Activated T-cell treated with anti-CD3 and anti-CD28 coated beads for 4 hours (primary cell): ENCODE results near the gene DYRK1A.
"Not testable (repeated sequence)": the region's sequence is repeated elsewhere in the genome, so short reads cannot be mapped to it uniquely, and the experiment has no call there.

Experiments
- DNase-seq: peaks from one replicate; pipeline ENCODE4 v3.0.0-alpha.2; 2020

DYRK1A gene

DNA sequence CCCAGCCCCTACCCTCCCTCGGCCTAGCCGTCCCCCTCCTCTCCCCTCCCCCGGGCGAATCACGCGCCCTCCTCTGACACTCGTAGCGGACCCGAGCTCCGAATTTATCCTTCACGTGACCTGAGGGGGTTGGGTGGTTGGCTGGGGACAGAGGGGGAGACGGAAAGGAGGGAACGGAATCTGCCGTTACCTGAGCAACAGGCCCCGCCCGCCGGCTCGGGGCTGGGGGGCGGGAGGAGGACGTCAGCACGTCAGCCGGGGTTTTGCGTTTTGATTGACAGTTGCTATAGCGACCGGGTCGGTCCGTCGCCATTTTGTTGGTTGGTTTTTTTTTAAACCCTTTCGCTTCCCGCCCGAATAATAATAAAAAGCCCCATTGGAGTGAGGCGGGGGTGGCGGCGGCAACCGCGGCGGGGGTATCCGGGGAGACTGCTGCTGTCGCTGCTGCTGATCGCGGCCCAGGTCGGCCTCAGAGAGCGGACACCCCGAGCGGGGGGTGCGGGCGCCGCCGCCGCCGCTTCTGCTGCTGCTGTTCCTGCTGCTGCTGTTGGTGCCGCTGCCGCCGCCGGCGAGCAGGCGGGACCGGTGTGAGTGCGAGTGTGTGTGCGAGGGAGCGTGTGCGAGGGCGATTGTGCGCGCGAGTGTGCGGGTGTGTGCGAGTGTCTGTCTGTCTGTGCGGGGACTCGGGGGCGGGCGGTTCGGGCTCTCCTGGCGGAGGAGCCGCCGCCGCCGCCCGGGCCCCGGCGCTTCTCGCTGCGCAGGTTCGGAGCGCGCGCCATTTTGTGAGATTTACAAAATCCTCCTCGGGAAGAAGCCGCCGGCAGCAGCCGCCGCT is at the start of gene DYRK1A:
Gene DYRK1A, plus strand, starts transcription at position 292 of the 835 bp plus-strand sequence. CDS start 53,602 bp downstream, outside the sequence.
- DNase-seq = peak; percentile 98

DNA sequence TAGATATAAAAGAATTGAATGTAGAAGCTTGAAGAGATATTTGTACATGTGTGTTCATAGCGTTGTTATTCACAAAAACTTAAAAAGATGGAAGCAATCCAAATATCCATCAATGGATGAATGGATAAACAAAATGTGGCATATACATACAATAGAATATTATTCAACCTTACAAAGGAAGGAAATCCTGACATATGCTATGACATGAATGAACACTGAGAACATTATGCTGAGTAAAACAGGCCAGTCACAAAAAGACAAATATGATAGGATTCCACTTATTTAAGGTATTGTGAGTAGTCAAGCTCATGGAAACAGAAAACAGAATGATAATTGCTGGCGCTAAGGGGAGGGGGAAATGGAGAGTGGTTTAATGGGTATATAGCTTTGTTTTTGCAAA is 47.0 kb upstream of the DYRK1A start:
- DNase-seq = no peak

DNA sequence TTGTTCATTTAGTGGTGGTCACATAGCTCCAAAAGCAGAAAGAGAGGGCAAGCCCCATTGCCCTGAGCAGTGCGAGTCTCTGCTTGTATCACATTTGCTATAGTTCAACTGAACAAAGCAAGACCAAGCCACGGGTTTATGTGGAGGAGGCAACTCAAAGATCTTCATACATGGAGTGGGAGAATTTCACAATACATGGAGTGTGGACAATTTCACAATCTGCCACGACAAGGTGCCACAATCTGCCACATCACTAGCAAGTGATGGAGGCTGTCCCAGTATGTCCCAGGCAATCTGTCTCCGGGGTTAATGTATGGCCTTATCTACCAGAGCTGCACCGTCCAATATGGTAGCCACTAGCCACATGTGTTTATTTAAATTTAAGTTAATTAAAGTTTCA is 44.5 kb upstream of the DYRK1A start:
- no peak for DNase-seq

DNA sequence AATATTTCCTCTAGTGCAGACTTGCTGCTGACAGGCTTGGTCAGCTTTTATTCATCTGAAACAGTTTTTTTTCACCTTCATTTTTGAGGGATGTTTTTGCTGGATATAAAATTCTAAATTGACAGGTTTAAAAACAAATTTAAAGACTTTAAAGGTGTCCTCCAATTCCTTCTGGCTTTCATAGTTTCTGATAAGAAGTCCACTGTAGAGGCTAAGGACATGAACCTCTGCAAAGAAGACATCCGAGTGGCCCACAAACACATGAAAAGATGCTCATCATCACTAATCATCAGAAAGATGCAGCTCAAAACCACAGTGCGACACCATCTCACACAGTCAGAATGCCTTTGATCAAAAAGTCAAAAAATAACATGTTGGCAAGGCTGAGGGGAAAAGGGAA is 42.0 kb upstream of the DYRK1A start:
- no peak for DNase-seq

DNA sequence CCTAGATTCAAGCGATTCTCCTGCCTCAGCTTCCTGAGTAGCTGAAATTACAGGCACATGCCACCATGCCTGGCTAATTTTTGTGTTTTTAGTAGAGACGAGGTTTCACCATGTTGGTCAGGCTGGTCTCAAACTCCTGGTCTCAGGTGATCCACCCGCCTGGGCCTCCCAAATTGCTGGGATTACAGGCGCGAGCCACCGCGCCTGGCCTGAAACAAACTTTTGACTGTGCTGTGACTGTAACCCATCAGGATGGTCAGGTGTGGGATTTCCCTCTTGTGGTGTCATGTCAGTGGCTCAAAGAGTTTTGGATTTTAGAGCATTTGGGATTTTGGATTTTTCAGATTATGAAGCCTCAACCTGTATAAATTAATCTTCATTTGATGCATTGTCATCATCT is 38.4 kb upstream of the DYRK1A start:
- DNase-seq = not testable (repeated sequence)

DNA sequence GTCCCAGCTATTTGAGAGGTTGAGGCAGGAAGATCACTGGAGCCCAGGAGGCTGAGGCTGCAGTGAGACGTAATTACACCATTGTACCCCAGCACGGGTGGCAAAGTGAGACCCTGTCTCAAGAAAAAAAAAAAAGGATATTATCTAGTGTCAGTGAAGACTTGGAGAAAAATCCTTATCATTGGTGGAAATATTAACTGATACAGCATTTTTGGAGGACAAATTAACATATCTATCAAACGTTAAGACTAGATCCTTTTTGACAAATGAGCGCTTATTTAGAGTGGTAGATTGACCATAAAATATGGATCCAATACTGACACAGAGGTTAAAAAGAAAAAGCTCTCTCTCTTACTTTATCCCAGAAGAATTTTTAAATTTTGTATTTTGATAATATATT is 35.2 kb upstream of the DYRK1A start:
- DNase-seq = no peak

DNA sequence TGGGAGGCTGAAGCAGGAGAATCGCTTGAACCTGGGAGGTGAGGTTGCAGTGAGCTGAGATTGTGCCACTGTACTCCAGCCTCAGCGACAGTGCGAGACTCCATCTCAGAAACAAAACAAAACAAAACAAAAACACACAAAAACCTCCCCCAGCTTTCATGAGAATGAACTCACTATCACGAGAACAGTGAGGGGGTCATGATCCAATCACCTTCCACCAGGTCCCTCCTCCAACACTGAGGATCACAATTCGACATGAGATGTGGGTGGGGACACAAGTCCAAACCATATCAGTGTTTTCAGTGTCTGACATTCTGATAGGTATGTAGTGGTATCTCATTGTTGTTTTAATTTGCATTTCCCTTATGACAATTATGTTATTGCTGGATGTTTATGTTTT is 31.5 kb upstream of the DYRK1A start:
- DNase-seq = no peak

DNA sequence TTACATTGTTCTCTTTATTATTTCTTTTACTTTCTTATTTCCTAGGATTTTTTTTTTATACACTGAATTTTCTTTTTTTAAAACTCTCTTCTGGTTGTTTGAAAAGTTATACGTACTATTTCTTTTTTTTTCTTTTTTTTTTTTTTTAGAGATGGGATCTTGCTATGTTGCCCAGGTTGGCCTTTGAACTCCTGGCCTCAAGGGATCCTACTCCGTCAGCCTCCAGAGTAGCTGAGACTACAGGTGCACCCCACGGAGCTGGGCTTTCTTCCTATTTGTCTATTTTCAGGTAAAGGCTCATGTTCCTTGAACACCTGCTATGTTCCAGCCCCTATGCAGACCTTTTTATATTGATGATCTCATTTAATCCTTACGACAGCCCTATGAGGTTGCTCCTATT is 29.4 kb upstream of the DYRK1A start:
- DNase-seq = no peak

DNA sequence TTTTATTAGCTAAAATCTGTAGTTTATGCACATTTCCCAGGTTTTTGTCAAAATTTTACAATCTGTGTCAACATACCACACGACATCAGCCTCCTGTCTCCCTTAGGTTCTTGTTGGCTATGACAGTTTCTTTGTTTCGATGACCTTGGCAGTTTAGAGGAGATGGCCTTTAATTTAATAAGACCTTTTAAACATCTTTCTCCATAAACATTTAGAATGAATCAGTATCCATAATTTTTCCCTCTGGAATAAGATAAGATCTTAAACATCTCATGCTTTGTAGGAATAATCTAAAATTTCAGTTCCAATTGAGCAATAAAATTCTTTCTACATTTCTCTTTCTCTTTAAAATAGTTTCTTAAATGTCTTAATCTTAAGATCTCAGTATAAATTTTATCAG is 28.7 kb upstream of the DYRK1A start:
- DNase-seq = no peak

DNA sequence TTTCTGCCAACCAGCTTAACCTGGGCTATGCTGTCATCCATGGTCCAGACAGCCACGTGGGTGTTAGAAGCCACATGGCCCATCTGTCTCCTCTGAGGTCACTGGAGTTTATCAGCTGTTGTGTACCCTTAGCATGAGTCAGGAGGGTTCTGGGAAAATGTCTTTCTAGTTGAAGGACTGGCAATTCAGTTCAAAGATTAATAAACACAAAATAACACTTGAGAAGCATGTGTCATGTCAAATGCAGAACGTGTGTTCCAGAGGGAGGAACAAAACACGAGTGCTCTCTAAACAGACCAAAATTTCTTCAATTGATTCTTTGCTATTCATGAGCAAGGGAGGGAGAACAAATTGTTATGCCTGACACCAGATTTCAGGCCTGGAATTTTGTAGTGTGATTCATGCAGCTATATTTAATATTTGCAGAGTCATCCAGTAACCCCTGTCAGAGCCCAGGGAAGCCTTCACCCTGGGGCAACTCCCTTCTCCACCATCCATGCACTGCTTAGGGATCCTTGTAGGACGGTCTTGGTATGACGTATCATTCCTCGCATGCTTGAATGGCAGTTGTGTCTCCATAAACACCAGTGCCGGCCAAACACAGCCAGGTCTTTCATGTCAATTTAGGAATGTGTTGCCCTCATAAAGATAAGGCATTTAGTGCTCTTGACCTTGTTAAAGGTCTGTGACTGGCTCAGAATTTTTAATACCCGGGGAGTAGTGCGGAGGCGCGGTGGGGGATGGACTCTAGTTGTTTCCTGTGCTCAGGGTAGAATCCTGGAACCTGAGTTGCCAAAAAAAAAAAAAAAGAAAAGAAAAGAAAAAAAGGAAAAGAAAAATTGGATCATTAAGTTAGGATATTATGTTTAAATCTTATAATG is 27.7 kb upstream of the DYRK1A start:
- DNase-seq = no peak

DNA sequence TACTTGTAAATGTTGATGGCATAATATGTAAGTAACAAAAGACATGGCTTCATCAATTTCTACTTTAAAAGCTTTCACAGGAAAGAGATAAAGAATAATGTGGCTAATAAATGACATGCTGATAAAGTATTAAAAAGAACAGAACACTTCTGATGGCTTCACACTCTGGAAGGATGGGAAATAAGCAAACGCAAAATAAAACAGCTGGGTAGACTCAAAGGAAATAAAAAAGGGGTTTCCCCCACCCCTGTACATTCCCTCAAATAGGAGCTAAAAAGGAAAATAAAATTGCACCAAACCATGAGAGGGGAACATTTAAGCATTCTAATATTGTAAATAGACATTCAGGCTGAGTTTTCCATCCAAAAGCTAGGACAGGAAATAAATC is 27.0 kb upstream of the DYRK1A start:
- DNase-seq = no peak

DNA sequence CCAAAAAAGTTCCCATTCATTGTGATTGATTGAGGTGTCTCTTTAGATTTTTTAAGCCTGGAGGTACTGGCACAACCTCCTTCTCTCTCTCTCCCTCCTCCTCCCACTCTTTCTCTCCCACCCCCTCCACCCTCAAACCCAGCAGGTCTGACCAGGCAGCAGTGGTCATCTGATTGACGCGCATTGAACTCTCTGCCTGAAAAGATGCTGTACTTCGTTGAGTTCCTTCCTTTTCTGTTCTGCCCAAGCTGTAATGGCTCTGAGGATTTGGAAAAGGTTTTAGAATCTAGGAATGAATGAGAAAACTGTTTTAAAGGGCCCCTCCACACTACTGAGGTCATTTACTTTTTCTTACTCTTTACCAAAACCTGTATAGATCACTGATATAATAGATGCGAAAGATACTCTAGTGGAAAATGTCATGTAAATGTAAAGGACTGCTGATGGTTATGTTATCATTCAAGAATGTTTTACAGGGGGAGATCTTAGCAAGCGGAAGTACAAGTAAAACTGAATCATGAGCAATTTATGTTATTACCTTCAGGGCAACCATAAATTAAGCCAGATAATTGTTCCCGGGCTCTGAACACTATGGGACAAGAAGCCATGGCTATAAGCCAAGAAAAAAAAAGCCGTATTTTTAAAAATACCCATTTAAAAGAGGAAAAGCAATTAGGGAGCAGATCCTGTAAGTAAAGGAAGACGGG is 25.2 kb upstream of the DYRK1A start:
- no peak for DNase-seq

DNA sequence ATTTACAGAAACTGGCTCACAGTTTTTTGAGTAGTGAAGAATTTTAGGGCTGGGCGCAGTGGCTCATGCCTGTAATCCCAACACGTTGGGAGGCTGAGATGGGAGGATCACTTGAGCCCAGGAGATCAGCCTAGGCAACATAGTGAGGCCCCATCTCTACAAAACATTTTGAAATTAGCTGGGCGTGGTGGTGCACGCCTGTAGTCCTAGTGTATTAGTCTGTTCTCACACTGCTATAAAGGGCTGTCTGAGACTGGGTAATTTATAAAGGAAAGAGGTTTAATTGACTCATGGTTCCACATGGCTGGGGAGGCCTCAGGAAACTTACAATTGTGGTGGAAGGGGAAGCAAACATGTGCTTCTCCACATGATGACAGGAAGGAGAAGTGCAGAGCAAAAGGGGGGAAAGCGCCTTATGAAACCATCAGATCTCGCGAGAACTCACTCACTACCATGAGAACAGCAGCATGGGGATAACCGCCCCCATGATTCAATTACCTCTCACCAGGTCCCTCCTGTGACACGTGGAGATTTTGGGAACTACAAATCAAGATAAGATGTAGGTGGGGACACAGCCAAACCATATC is 24.4 kb upstream of the DYRK1A start:
- DNase-seq = no peak

DNA sequence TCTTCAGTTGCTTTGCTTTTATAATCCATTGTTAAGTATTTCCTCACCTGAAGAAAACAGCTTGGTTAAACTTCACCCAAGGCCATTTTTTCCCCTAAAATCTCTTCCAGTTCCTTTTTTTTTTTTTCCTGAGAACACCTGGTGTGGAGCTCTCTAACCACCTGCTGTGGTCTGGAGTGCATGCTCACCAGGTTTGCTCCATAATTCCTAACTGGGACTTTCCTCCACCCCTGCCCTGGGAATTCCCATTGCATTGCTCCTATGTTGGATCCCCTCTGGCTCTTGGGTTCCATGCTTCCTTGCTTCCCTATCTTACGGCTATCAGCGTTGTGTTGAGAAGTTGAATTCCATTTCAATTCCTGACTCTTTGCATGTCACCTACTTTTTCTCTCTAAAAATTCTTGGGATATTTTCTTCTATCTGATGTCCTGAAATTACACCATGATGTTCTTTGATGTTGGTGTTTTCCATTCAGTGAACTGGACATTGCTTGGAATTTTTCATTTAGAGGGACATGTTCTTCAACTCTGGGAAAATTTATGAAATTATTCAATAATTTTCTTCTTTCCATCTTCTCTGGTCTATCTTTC is 19.6 kb upstream of the DYRK1A start:
- no peak for DNase-seq

DNA sequence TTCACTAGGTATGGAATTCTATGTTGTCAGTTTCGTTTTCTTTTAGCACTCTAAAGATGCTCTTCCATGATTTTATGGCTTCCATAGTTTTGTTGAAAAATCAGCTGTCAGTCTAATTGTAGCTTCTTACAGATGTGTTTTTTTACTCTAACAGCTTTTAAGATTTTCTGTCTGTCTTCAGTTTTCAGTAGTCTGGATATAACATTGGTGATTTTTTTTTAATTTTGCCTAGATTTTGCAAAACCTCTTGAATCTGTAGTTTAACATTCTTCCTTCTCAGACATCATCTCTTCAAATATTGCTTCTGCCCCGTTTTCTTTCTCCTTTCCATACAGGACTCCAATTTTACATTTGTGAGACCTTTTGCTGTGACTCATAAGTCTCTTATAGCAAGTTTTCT is 17.9 kb upstream of the DYRK1A start:
- no peak for DNase-seq

DNA sequence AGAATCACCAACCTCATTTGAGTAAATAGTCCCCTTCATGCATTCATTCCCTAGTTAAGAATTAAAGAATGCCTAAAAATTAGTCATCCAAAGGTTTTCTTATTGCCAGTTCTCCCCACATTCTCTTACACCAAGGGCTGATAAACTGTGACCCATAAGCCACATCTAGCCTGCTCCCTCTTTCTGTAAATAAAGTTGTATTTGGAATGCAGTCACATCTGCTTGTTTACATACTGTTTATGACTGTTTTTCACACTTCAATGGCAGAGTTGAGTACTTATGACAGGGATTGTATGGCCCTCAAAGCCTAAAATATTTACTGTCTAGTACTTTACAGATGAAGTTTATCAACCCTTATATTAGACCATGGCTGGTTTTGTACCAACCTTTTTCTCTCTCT is 16.1 kb upstream of the DYRK1A start:
- DNase-seq = no peak

DNA sequence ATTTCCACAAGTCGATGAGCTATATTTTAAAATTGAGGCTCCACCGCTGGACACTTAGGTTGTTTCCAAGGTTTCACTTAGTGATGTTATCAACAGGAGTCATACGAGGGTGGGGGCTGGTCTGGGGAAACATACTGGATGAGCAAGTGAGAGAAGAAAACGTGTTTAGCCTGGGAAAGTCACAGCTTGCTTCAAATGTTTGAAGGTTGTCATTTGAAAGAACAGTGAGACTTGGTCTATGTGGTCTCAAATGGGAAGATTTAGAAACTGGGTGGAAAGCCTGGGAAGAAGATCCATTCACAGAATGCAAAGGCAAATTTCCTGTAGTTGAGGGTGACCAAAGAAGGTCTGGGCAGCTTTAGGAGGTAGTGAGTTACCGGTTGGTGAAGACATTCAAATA is 9.9 kb upstream of the DYRK1A start:
- DNase-seq = no peak

DNA sequence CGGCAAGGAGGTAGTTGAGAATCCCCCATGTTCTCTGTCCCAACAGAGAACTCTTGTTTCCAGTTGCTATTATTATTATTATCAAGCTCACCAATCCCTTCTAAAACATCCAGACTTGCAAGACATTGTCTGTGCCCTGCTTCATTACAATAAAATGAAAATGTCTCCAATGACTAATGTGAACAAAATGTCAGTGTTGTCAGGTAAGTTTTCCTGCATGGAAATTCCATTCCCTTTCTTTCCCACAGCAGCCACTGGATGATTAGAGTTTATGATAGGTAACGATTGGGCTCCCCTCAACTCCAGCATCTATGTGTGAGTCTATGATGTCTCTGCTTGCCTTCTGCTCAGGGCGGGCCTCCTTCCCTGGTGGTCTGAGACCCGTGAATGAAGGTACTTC is 8.9 kb upstream of the DYRK1A start:
- DNase-seq = no peak

DNA sequence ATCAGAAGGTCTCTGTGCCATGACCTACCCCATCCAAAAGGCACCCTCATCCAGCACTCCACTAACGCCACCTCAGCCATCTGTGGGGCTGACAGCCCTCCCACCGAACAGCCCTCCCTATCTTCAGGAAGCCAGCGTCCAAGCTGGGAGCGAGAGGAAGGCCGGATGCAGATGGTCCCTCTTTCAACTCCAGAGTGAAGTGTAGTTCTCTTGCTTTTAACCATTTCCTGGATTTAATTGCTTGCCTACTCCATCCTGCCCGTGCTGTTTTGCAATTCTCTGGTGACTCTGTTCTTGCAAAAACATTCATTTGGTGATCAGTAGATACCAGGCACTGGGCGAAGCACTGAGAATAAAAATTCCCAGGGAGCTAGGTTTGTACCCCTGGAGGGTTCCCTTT is 8.2 kb upstream of the DYRK1A start:
- DNase-seq = no peak

DNA sequence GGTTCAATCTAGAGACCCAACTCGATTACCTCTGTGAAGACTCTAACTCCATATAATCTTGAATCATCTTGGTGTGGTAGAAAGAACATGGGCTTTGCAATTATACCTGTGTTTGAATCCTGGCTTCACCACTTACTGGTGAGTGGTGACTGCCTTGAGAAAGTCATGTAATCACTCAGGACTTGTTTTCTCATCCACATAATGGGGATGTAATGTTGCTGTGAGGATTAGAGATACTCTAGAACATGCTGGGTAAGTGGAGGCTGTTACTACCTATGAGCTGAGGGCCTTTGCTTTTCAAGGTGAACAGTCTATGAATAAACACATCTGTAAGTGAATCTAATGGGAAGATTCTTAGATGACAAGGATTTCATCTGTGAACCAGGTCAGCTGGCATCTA is 2.6 kb upstream of the DYRK1A start:
- no peak for DNase-seq

DNA sequence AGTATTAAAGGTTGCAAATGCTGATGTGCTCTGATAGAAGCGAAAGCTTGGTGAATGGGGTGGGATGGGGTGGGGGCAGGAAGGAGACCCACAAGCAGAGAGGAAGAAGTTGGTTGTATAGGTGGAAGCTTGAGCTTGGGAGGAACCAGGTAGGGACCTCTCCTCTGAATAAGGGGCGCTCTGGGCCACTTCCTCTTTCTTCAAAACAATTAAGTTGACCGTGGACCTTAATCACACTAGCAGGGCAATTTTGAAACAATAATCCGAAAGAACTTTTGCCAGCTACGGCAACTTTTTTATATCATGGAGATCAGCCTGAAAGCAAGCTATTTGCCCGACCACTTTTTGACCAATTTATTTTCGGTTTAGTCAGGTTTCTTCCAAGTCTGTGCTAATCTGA is 1.9 kb upstream of the DYRK1A start:
- no peak for DNase-seq
